Right hindlimb (tissue), 1 donor: ENCODE measurements around the gene NES.

Experiments used
- DNase-seq: peaks from one replicate; pipeline ENCODE4 v3.0.0-alpha.2; 2018

The NES gene

DNA sequence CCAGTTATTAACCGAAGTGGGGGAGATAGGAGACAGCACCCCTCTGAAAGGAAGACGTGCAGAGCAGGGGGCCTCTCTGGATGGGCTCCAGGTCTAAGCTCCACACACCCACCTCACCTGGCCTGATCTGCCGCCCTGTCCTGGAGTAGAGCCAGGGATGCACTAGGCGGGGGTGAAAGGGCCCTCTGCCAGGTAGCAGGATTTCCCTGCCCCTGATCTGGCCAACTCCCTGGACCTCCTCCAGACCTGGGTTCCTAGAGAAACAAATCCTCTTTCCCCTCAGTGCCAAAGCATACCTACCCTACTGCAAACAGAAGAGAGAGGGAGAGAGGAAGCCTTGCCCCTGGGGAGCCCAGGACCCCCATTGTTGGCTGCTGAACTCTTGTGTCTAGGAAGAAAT, 26.1 kb upstream of the NES start:
- DNase-seq = no peak

DNA sequence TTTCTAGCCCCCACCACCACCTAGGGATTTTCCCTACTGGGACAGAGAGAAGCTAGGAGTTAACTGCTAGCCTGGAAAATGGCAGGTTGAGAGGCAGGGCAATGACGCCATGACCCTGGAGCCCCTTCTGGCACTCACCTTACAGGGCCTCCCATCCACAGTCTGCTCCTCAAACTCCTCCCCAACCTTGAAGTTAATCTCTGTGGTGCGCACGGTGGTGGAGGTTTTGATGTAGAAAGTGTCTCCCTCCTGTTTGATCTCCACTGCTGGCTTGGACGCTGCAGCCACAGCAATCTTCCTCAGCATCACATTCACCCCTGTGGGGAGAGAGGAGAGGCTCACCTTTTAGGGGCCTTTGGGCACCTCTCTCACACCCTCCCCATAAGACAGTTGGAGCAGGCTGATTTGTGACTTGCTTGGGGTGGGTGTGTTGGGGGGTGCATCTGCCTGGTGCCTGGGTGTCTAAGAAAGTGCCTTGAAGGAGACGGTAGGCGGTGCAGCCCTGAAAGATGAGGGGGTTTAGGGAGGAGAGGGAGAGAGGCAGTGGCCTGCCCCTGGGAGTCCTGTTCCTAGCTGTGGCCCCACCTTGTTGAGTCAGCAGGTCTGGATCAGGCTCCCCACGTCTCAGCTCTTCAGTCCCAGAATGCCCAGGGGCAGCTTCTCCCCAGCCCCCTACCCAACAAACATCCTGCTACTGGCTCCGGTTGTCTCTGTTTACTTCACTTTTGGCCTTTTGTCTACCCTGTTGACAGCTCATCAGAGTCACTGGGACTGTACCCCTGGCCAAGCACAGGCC, 23.7 kb upstream of the NES start:
- DNase-seq = no peak

DNA sequence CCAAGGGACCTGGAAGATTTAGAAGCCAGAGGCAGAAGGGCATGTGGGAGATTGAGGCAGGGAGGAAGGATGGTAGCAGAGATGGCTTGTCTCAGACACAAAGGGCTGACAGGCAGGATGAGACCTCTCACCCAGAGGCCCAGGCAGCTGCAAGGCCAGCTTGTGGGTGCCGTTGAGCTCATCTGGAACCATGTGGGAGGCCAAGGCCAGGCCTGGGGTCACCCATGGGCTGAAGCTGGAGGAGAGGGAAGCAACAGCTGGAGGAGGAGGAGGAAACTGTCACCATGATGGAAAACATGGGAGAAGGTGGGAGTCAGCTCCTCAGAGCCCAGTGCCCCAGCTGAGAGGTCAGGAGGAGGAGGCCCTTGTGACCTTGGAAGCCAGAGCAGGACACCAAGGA, 21.8 kb upstream of the NES start:
- no peak for DNase-seq

DNA sequence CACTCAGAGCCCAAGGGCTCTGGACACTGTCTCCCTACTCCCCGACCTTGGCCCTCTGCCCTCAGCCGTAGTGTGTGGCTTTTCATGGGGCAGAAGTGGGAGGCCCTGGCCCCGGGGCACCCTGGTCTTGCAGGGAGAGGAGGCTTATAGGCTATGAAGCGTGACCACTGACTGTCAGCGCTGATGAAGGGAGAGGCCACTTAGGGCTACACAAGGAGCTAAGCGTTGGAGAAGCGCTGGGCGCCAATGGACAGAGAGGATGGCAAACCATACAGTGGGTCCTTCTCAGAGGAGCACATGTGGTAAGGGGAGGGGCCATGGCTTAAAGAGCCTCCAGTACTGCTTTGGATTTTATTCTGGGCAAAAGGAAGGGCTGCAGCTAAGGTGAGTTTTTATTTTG, 20.3 kb upstream of the NES start:
- no peak for DNase-seq

DNA sequence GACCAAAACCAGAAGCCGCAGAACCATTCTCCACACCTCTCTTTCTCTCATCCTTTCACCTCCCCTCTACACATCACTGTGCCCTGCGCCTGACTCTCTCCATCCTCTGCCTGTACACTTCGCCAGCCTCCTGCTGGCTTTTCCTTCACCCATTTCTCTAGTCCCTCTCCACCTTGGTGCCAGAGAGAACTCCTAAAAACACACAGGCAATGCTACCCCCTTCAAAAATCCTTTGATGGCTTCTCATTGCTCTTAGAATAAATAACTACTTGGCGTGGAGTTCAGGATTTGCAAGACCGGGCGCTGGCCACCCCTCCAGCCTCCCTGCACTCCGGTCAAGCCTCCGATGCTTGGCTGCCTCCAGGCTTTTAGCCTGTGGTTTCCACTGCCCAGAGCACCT, 19.5 kb upstream of the NES start:
- DNase-seq = no peak

DNA sequence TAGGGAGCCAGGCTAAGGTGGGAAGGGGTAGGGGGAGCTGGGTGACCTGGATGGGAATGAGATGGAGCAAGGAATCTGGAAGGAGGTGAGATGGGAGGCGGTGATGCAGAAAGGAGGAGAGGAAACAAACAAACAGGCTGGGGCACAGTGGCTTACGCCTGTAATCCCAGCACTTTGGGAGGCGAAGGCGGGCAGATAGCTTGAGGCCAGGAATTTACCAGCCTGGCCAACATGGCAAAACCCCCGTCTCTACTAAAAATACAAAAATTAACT, 17.4 kb upstream of the NES start:
- DNase-seq = no peak

DNA sequence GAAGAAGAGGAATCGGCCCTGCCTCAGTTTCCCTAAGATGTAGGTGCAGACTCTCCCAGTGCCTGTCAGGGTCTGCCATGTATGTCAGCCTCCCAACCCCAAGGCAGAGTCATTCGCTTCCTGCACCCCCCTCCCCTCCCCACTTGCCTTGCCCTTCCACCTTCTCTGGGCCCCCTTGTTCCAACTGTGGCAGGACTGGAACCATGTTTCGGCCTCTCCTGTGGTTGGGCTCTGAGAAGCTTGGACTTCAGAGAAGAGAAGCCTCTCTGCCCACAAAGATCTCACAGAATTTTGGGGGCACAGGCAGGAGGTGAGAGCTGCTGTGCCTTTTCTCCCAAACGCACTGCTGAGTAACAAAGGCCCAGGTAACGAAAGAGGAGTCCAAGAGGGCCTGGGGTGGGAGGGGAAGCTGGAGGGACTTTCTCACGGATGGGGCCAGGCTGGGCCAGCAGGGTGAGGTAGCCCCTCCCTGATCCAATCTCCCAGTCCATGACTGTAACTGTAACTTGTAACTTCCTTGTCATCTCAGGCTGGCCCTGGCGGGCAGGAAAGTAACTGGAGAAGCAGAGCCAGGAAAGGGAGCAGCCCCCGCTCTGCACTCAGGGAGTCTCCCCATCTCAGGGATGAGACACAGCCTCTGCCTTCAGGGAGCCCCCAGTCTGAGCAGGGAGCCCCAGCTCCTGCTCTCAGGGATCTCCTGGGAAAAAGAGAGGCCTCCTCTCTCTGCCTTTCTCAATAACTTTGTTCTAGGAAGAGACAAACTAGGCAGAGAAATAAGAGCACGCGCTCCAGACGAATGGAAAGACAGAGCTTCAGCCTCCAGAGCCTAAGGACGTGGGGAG, 16.9 kb upstream of the NES start:
- no peak for DNase-seq

DNA sequence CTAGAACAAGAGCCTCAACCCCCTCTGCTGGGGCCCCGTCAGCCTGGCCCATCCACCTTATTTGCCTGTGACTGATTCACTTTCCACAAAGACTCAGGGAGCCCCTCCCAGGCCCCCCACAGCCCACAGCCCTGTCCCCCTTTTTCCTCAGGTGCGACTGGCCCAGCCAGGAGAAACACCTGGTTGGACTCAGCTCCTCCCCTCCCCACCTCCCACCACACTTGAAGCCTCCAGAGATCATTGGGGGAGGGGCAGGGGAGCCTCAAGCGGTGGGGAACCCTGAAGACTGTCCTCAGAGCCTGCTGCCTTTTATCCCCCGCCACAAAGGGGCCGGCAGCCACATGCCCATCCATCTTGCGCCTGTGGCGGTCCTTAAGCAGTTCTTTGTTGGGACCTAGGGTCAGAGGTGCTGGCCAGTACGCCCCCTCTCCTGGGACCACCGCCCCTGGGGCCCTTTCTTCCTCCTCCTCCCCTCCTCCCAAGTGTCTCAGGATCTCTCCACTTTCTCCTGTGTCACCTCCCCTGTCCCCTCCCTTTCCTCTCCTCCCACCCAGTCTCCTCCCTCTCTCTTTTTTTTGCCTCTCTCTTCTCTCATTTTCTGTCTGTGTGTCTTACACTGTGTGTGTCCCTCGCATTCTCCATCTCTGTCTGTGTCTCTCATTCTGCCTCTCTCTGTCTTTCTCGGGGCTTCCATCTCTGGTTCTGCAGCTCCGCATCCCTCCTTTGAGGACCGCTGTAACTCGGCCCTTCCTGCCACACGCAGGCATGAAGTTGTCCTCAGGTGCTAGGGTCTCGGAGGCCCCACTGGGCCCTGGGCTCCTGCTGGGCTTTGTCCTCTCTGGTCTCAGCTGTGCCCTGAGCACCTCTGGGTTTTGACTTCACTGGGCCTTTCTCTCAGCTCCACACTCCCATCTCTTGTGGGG, 16.0 kb upstream of the NES start:
- peak; percentile 57 for DNase-seq

DNA sequence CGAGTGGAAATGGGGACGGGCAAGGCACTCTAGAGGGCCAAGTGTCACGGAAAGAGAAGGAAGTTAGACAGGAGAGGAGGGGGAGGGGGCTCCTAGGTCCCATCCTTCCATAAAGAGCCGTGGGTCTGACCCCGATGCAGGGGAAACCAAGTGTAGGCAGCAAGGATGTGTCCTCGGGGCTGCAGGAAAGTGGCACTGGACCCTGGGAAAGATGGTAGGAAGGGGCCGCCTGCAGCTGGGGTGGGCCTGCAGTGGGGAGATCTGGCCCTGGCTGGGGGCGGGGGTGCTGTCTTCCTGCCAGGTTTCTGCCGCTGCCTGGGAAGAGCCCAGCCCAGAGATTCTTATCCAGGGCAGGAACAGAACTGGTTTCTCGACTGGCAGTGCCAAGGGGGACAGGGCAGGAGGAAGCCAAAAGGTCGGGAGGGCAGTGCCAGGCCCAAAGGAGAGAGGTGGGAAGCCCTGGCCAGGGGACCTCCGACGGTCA, 15.3 kb upstream of the NES start:
- DNase-seq = no peak

DNA sequence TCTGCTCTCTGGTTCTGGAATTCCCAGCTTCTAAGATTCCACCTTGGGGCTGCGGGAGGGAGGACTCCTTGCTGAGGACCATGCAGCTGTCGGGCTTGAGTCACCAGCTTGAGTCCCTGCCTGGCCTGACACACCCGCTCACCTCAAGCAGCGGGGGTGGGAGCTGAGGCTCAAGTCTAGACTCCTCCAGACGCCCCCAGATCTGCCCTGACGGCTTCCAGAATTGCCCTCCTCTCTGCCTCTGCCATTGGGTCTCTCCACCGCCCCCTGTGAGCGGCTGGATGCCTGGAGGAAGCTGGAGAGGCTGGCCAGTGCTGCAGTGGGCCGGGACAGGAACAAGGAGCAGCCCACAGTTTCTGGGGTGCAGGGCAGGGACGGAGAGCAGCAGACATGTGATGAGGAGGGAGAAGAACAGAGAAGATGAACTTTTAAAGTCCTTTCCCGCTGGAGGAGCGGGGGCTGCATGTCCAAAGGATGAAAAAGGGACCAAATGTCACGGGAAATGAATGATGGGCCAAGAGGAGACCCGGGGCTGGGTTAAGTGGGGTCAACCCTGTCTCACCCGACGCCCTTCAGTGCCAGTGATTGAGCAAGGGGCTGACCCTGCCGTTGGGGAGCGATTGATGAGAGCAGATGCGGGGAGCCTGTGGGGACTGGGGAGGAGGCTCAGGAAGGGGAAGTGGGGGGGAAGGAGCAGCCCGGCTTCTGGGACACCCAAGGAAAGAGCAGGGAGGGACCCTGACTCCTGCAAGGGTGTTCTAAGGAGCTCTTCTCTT, 14.6 kb upstream of the NES start:
- peak; percentile 54 for DNase-seq

DNA sequence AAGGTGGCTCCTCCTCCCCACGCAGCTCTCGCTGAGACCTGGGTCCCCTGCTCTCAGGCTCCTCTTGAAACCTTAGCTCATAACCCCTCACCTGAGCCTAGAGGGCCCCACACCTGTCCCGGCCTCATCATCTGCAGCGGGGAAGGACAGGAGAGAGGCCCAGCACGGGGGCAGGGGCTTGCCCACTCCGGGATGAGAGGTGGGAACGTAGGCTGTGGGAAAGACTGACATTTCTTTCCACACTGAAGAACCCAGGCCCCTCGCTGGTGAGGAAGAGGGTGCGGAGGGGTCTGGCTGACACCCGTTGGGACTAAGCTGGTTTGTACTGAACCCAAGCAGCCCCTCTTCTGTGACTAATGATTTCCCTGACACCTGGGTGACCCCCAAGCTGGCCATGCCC, 14.0 kb upstream of the NES start:
- DNase-seq = no peak

DNA sequence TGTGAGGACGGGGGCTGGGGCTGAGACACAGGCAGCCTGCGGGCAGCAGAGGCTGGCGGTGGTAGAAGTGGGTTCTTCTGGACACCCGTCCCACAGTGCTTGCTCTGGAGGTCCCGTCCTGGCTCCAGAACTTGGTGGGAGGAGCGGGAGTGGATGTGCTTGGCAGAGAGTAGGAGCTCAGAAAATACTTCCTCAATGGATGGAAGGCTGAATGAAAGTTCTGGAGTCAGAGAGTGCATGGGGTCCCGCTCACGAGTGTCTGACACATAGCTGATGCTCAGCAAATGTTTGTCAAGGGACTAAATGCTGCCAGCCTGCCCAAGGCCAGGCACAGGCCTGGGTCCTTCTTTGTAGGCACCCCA, 13.4 kb upstream of the NES start:
- no peak for DNase-seq

DNA sequence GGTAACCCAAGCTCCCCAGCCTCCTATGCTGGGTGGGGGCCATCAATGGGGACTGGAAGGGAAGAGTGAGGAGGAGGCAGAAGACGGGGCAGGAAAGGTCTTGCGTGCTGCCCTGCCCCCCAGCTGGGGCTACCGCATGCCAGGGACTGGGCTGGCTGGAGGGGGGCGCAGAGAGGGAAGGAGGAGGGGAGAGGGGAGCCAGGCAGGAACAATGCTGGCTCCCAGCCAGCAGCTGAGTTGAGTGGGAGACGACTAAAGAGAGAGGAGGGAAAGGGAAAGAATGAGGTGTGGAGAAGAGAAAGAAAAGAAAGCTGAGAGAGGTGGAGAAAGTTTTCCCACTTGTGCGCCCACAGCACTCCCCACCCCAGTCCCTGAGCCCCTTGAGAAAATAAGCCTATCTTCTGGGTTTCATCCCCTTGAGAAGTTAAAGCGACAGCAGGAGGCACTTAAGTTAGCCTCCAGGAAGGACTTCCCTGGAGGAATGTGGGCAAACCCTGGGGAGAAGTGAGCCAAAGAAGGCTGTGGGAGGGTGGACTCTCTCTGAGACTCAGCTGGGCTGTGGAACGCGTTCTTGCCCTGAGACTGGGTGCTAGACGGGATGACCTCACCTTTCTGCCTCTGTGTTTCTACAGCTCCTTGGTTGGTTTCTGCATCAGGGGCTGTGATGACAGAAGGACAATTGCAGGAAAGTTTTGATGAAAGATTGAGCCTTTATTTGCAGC, 12.9 kb upstream of the NES start:
- DNase-seq = no peak

DNA sequence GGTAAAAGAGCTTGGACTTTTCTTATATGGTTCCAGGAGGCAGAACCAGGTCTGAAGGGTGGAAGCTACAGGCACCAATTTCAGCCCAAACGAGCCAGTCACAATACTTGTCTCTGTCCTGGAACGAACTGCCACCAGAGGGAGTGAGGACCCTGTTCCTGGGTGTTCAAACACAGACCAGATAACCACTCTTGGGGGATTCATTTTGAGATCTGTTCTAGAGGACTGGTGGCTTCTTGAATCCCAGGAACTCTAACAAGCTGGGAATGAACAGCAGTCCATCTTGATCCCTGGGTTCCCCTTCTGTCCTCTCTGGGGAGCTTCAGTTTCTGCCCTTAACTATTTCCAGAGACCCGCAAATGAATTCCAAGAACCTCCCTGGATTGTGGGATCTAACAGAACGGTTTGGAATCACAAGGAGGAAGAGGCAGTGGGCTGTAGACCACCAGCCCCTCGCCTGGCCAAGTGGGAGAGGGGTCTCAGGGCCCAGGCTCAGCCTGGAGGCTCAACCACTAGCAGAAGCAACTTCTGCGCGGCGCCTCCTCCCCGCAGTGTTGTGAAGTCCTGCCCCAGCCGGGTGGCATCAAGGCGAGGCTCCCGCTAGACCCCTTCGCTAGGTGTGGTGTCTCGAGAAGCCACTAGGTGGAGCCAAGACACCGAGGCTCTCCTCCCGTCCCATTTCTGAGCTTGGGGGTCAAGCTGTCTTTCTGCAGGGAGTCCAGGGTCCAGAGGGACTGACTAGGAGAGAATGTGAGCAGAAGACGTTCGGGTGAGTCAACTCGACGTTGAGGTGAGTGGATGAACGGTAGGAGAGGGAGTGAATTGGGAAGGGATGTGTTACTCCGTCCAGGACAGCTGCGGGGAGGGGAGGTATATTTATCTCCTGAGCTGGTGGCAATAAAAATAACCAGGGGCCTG, 12.1 kb upstream of the NES start:
- DNase-seq = peak; percentile 90

DNA sequence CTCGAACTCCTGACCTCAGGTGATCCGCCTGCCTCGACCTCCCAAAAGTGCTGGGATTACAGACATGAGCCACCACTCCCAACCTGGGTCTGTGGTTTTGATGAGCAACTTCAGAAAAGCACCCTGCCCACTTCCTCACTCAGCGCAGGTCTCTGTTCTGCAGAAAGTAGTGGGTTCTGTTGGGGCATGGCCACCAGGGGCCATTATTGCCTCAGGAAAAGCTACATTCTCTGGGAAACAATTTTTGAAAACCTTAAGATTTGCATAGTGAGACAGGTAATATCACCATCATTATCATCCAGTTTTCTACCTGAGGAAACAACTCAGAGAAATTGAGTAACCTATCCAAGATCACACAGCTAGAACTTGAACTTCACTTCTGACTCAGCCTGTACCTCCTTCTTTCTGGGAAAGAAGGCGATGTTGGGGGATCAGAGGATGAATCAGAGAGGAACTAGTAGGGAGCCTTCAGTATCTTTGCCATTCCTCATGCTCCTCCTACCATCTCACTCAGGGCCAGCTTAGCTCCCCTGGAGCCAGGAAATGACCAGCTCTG, 7.1 kb upstream of the NES start:
- DNase-seq = no peak

DNA sequence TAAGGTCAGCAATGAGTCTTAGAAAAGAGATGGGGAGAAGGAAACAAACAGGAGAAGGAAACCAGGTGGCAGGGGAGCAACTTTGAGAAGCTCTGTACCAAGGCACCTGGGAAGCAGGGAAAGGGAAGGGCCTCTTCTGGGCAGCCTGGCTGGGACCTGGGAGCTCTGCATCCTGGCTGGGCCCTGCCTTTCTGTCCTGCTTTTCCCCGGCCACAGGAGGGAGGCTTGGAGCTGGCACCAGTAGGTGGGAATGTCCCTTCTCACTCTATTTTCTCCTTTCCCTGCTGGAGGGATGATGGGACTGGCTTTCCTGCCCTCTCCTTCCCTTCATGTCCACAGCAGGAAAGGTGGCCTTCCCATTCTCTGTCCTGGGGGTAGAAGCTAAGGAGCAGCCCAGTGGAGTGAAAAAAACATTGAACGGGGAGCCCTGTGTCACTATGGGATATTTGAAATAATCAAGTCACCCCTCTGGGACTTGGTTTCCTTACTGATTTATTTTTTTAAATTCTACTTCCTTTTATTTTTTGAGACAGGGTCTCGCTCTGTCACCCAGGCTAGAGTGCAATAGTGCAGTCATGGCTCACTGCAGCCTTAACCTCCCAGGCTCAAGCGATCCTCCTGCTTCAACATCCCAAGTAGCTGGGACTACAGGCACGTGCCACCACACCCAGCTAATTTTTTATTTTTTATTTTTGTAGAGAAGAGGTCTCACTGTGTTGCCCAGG, 5.1 kb upstream of the NES start:
- DNase-seq = no peak

DNA sequence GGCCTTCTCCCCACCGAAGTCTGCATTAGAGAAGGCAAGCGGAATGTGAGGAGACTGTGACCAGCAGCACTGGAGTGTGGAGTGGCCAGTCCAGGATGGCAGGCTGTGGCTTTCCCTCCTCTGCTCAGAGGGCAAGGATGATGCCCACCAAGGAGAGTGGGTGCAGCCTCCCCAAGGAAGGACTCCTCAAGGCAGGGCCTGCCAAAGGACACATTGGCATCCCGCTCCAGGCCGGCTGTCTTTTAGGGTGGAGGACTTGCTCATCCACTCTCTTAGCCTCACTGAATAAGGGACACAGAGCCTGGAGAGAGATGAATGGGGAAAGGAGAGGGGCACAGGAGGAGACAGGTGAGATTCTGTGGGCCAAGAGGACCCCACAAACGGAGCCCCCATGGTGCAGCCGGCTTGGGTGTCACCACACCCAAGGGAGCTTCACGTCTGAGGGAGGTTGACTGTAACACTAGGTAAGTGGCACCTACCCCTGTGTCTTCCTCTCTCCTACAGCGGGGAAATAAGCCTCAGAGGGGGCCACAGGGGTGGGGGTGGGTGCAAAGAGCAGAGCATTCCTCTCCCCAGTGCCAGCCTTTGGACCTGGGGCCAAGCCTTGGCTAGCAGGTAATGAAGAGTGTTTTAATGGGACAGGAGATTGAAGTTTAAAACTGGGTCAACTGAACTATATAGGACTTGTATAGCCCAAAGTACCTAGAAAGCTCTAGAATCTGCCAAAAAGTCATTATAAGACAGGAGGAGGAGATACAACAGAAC, 4.2 kb upstream of the NES start:
- no peak for DNase-seq

DNA sequence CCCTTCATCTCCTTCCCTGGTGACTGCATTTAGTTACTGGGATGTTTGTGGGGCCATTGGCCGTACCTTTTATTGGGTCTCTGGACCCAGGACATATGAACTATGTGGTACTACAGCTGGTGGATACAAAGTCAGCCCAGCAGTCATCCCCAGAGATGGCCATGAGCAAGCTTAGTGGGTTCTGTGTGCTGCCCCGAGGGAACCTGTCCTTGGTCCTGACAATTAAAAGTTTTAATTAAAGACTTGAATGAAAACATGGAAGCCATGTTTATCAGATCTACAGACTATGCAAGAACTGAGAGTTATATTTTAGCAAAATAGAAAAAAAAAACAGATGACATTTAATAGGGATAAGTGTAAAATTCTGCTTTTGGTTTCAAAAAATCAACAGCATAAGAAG, 2.8 kb upstream of the NES start:
- no peak for DNase-seq
